Panc1 (cell line): ENCODE data around the gene THSD7B.

Source experiments
- POLR2AphosphoS5 ChIP-seq: IDR thresholded peaks from 2 replicates; pipeline ENCODE4 v1.6.1; 2012; ENCODE audit warnings: mild to moderate bottlenecking, low read depth, low read length, moderate library complexity
- SIN3A ChIP-seq: IDR thresholded peaks from 2 replicates; pipeline ENCODE4 v1.6.1; 2012; ENCODE audit warnings: low read depth, mild to moderate bottlenecking, low read length, moderate library complexity, borderline replicate concordance; ENCODE audit not compliant: insufficient read depth
- TCF7L2 ChIP-seq: IDR thresholded peaks from 2 replicates; pipeline ENCODE4 v1.6.1; 2011; ENCODE audit warnings: mild to moderate bottlenecking, low read depth, low read length, inconsistent platforms
- TF ChIP-seq, protein P1 (sequence below), 2 experiments: IDR thresholded peaks; 2 replicates each; pipeline ENCODE4 v1.6.1; 2011 to 2012; ENCODE audit warnings: low read depth in 2 of 2, control low read depth in 1 of 2, low read length in 1 of 2, mild to moderate bottlenecking in 1 of 2, moderate library complexity in 1 of 2; ENCODE audit not compliant: insufficient read depth in 1 of 2
- TF ChIP-seq, protein P2 (sequence below): fragments of 450-650 bp; IDR thresholded peaks from 2 replicates; pipeline ENCODE4 v1.5.1; 2017; ENCODE audit warnings: mild to moderate bottlenecking

DNA sequence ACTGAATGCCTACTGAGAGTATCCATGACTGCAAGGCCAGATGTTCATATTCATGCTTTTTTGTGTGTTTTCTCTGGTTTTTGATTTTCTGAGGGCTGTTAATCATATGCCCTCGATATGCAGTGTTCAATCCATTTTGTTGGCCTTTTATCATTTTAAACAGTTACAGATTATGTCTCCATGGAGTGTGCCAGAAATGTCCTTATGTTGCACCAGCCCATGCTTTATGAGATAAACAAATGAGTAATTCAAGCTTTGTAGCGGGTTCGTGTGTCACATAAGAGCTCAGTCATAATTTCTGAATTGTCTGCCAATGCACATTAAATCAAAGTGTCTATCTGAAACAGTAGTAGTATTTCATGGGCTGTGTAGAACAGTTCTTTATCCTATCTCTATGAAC is 583.0 kb downstream of the THSD7B start:
- TF ChIP-seq, protein P1, sequence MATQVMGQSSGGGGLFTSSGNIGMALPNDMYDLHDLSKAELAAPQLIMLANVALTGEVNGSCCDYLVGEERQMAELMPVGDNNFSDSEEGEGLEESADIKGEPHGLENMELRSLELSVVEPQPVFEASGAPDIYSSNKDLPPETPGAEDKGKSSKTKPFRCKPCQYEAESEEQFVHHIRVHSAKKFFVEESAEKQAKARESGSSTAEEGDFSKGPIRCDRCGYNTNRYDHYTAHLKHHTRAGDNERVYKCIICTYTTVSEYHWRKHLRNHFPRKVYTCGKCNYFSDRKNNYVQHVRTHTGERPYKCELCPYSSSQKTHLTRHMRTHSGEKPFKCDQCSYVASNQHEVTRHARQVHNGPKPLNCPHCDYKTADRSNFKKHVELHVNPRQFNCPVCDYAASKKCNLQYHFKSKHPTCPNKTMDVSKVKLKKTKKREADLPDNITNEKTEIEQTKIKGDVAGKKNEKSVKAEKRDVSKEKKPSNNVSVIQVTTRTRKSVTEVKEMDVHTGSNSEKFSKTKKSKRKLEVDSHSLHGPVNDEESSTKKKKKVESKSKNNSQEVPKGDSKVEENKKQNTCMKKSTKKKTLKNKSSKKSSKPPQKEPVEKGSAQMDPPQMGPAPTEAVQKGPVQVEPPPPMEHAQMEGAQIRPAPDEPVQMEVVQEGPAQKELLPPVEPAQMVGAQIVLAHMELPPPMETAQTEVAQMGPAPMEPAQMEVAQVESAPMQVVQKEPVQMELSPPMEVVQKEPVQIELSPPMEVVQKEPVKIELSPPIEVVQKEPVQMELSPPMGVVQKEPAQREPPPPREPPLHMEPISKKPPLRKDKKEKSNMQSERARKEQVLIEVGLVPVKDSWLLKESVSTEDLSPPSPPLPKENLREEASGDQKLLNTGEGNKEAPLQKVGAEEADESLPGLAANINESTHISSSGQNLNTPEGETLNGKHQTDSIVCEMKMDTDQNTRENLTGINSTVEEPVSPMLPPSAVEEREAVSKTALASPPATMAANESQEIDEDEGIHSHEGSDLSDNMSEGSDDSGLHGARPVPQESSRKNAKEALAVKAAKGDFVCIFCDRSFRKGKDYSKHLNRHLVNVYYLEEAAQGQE (IDR thresholded peaks at IDR 0.05; ENCODE audit: insufficient read depth in 1 of 2, low read depth in 2 of 2, low read length in 1 of 2) = no peak
- TF ChIP-seq, protein P2, sequence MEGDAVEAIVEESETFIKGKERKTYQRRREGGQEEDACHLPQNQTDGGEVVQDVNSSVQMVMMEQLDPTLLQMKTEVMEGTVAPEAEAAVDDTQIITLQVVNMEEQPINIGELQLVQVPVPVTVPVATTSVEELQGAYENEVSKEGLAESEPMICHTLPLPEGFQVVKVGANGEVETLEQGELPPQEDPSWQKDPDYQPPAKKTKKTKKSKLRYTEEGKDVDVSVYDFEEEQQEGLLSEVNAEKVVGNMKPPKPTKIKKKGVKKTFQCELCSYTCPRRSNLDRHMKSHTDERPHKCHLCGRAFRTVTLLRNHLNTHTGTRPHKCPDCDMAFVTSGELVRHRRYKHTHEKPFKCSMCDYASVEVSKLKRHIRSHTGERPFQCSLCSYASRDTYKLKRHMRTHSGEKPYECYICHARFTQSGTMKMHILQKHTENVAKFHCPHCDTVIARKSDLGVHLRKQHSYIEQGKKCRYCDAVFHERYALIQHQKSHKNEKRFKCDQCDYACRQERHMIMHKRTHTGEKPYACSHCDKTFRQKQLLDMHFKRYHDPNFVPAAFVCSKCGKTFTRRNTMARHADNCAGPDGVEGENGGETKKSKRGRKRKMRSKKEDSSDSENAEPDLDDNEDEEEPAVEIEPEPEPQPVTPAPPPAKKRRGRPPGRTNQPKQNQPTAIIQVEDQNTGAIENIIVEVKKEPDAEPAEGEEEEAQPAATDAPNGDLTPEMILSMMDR = no peak
- TF ChIP-seq POLR2AphosphoS5 (no peak), TCF7L2 (no peak), SIN3A (no peak)
